Neural cell (in vitro differentiated cells): ENCODE measurements around the gene RPTN.

Experiments used
- CTCF ChIP-seq: fragments of 450-650 bp; IDR thresholded peaks from 2 replicates; pipeline ENCODE4 v1.5.1; 2014; ENCODE audit warnings: antibody characterized with exemption, mild to moderate bottlenecking, moderate library complexity; ENCODE audit not compliant: poor library complexity, severe bottlenecking
- POLR2AphosphoS5 ChIP-seq: IDR thresholded peaks from 2 replicates; pipeline ENCODE4 v1.6.1; 2012

GRCh38 chr1:152104854-152105253, 54.2 kb downstream of the RPTN start:
- TF ChIP-seq CTCF, result no peak
- TF ChIP-seq POLR2AphosphoS5, result no peak
